Measurements from ENCODE around the gene LUZP1.

GRCh38 chr1:23210351-23210785, 41.7 kb upstream of the LUZP1 start:
- no peak for TF ChIP-seq CTCF (IDR thresholded peaks at IDR 0.05)
- TF ChIP-seq POLR2A (IDR thresholded peaks at IDR 0.05): no peak
